Measurements from ENCODE around the gene MYO5A.
"Not testable (repeated sequence)": the region's sequence is repeated elsewhere in the genome, so short reads cannot be mapped to it uniquely, and the experiment has no call there.

- TF ChIP-seq CTCF (IDR thresholded peaks at IDR 0.05; ENCODE audit: insufficient read depth, low read length, poor library complexity, severe bottlenecking); EZH2phosphoT487 (conservative IDR thresholded peaks at IDR 0.05; ENCODE audit: low read length): not testable (repeated sequence)
These were observed 89.6 kb downstream of the MYO5A start for GRCh38 chr15:52439042-52439441.

Measured in SU-DHL-6 (cell line).